ENCODE results near the gene CNTN4.
"Not testable (repeated sequence)": the region's sequence is repeated elsewhere in the genome, so short reads cannot be mapped to it uniquely, and the experiment has no call there.

Gene CNTN4

DNA sequence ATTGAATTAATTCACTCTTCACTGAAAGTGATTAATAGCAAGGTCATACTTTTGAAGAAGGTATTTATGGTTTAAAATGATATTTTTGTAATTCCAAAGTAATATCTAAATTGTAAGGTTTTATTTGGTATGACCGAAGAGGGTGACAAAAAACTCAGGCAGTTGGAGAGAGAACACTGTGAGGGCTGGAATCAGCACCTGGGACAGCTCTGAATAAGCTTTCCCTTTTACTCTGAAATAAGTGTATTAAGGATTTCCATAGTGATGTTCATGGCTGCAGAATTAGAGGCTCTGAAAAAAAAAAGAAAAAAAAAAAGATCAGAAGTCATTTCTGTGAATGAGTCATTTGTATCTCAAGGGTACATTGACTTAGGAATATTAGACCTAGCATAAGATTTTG, 712.1 kb downstream of the CNTN4 start:
- TF ChIP-seq, protein P1, sequence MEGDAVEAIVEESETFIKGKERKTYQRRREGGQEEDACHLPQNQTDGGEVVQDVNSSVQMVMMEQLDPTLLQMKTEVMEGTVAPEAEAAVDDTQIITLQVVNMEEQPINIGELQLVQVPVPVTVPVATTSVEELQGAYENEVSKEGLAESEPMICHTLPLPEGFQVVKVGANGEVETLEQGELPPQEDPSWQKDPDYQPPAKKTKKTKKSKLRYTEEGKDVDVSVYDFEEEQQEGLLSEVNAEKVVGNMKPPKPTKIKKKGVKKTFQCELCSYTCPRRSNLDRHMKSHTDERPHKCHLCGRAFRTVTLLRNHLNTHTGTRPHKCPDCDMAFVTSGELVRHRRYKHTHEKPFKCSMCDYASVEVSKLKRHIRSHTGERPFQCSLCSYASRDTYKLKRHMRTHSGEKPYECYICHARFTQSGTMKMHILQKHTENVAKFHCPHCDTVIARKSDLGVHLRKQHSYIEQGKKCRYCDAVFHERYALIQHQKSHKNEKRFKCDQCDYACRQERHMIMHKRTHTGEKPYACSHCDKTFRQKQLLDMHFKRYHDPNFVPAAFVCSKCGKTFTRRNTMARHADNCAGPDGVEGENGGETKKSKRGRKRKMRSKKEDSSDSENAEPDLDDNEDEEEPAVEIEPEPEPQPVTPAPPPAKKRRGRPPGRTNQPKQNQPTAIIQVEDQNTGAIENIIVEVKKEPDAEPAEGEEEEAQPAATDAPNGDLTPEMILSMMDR (IDR thresholded peaks at IDR 0.05; ENCODE audit: low read depth, low read length), result no peak
- H3K4me3 ChIP-seq (ENCODE audit: low read depth, low read length), result no peak overlapping the region

DNA sequence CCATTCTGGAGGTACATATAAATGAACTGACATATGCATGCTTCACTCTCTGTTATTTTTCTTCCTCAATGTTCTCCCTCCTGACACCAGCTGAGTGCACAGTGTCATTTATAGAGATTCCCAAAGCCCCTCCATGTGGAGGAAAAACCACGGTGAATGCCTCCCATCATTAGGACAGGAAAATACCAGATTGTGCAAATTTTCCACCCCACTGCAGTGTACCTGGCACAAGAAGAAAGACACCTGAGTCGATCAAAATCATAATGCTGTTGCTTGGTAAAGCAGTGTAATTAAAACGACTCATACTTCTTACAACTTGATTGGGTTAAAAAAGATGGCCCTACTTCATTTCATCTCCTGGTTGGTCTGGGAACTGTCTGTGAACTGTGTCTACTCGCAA, 720.9 kb downstream of the CNTN4 start:
- TF ChIP-seq, protein P1 (IDR thresholded peaks at IDR 0.05; ENCODE audit: low read depth, low read length), result no peak
- H3K4me3 ChIP-seq (ENCODE audit: low read depth, low read length), result no peak overlapping the region

DNA sequence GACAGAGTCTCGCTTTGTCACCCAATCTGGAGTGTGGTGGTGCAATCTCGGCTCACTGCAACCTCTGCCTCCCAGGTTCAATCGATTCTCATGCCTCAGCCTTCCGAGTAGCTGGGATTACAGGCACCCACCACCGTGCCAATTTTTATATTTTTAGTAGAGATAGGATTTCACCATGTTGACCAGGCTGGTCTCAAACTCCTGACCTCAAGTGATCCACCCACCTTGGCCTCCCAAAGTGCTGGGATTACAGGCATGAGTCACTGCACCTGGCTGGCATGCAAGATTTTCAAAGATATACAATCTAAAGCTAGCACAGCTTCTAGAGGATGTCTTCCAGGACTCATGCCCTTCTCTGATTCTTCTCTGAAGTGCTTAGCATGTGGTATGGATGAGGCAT, 722.3 kb downstream of the CNTN4 start:
- not testable (repeated sequence) for H3K4me3 ChIP-seq (ENCODE audit: low read depth, low read length)

DNA sequence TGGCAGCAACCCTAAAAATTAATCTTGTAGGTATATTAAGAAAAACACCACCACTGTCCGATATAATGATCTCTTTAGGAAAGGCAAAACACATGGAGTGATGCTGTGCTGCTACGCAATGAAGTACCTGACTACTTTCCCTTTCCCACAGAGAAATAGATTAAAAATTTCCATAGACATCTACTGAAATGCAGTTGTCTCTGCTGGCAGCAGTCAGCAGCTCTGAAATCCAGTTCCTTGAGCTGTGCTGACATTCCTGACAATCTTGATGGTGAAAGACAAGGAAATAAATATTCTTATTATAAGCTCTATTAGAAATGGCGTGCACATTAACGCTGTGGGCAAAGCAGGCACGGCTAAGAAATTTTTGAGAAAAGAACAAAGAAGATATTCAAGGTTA, 723.9 kb downstream of the CNTN4 start:
- no peak overlapping the region for H3K4me3 ChIP-seq (ENCODE audit: low read depth, low read length)
- TF ChIP-seq, protein P1 (IDR thresholded peaks at IDR 0.05; ENCODE audit: low read depth, low read length), result no peak

DNA sequence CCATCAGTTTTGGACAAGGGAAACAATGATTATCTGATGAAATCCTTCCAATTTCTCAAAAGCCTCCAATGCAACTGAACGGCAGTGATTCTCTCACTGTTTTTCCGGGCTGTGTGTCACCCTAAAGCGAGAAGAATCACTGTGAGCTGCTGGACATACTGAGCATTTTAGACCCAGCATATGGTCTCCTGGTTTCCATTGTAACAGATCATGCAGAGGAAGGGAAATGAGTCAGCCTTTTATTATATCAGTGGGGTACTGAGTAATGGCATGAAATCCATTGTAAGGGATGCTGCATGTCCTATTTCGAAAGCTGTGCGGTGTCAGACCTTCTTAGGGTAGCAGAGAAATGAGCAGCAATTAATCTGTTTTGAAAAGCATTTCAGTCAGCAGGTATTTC, 724.4 kb downstream of the CNTN4 start:
- no peak overlapping the region for H3K4me3 ChIP-seq (ENCODE audit: low read depth, low read length)
- TF ChIP-seq, protein P1 (IDR thresholded peaks at IDR 0.05; ENCODE audit: low read depth, low read length), result no peak

DNA sequence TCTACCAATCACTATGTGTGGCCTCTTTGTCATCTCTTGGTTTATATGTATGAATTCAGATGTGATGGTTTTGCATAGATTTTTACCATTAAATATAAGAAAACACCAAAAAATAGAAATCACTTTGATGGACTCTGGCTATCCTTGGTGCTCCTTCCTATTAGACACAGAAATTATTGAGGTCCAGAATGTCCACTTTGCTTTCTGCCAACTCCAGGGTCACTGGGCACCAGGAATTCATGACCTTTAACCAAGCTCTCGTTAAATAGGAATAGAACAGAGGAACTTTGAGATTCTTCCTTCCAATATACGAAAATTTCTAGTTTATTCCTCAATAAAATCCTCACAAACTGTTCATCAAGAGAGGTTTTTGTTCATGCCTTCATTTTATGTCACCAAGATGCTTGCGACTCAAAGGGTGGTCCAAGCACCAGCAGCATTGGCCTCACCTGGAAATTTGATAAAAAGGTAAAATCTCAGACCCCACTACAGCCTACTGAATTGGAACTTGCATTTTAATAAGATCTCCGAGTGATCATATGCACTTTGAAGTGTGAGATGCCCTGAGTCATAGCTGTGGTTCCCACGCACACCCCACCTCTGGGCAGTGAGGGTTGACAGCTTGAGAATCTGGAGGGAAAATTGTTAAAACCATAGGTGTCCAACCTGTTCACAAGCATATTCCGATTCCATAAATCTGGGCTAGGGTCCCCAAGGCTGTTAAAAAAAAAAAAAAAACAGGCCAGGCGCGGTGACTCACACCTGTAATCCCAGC, 725.0 kb downstream of the CNTN4 start:
- no peak overlapping the region for H3K4me3 ChIP-seq (ENCODE audit: low read depth, low read length)
- TF ChIP-seq, protein P1 (IDR thresholded peaks at IDR 0.05; ENCODE audit: low read depth, low read length), result no peak

DNA sequence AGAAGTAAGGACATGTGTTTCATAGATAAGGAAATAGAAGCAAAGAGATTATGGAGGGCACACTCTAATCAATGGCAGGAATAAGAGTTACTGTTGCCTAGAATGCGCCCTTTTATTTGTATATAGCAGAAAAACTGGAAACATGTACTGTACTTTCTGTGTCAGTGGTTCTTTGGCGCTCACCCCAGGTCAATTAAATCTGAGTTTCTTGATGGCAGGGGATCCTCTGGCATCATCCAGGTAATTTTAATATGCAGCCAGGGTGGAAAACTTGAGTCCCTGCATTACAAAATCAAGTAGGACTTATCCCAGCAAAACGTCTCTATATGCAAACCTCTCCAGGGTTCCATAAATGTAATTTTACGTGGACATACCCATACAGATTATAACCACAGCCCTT, 727.4 kb downstream of the CNTN4 start:
- TF ChIP-seq, protein P1 (IDR thresholded peaks at IDR 0.05; ENCODE audit: low read depth, low read length), result no peak
- no peak overlapping the region for H3K4me3 ChIP-seq (ENCODE audit: low read depth, low read length)

DNA sequence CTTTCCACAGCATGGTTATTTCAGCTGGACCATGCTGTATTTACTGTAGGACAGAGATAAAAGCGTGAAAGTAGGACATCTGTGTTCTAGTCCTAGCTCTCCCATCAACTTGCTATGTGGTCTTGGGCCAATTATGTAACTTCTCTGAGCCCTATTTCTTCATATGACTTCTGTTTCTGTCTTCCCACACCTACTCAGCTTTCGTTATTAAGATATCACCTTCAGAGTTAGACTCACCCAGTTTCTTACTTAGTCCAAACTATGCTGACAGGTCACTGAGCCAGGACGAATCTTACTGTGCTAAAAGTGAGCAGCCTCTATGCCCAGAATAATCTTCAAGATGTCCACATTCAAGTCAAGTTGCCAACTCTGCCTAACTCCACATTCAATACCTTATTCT, 727.8 kb downstream of the CNTN4 start:
- TF ChIP-seq, protein P1 (IDR thresholded peaks at IDR 0.05; ENCODE audit: low read depth, low read length), result no peak
- H3K4me3 ChIP-seq (ENCODE audit: low read depth, low read length), result no peak overlapping the region

Measured in WI38 (cell line).